ENCODE measurements around the gene SND1.

The SND1 gene

DNA sequence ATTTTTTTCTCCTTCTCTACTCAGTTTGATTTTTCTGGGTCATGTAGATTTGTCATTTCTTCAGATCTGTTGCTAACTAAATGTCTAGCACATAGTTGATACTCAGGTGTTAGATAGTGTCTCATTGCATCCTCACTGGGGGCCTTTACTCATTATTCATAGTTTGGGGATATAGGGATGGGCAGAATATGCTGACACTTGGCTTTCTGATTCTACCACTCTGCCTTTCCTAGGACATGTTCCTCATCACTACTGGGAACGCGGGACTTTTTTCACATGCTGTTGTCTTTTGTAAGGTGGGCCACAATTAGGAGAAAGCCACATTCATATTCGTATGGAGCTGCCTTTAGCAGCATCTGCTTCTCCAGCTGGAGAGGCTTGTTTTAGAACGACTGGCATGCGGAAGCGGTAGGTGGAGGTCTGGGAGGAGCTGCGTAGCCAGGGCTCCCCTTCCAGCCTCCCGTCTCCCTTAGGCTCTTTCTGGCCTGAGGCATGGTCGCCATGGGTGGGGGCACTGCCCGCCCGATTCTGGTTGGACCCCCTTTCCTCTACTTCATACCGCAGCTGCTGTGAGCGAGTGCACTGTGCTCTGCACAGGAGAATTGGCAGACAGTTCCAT, 78.8 kb downstream of the SND1 start:
- DNase-seq (ENCODE audit: low spot score), result no peak

DNA sequence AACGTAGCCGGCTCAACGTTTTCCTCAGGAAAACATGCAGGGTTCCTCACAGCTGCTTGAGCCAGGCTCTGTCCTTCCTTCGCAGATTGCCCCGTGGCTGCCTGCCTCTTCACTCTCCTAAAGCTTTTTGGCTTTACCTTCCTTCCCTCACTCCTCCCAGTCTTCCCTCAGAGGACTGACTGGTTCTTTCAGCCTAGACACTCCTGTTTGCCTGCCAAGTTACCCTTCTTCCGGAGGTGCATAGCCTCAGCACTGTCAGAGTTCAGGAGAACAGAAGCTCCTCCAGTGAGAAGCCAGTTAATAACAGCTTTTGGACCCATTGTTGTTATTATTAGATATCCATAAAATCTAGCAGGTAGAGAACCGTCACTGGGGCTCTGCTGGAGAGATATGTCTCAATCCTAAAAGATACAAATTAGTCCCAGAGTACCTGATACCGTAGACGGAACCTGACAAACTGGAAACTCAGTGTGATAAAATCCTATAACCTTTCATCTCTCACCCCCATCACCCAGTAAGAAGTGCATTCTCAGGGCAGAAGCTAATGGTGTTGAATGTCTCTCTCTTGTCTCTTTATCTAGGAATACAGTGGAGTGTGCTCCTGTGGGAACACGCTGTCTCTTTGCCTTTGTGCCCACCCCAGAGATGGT, 79.6 kb downstream of the SND1 start:
- no peak for DNase-seq (ENCODE audit: low spot score)

DNA sequence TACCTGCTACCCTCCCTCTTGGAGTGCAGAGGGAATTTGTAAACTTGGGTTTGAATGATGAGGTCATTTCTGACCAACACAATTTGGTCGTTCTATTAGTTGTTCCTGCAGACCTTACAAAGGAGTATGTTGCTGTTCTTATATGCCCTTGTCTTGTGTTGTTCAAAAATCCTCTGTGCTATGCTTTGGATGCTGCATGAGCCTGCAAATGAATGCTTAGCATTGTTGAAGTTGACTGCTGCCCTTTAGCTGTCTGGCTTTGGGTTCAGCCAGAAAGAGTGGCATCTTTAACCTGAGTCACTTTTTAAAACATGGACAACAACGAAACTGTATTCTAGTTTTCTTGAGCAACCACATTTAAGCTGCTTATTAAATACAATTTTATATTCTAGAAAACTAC, 80.3 kb downstream of the SND1 start:
- no peak for DNase-seq (ENCODE audit: low spot score)

DNA sequence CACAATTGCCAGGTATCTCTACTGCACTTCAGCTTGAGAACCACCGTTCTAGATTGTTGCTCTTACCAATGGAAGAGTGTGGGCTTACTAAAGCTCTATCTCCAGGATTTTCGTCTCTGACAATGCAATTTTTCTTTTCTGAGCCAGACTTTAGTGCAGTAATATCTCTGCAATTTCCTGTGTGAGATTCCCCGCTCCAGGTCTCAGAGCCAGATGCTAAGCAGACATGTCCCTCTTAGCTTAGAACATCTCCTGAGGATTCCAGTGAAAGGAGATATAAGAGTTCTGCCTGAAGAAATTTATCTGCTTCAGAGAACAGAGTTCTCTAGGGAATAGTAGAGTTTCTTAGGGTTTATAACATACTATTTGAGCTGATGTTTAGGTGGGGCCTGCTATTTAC, 82.0 kb downstream of the SND1 start:
- no peak for DNase-seq (ENCODE audit: low spot score)

GRCh38 chr7:127736511-127736910, 84.5 kb downstream of the SND1 start:
- no peak for DNase-seq (ENCODE audit: low spot score)

DNA sequence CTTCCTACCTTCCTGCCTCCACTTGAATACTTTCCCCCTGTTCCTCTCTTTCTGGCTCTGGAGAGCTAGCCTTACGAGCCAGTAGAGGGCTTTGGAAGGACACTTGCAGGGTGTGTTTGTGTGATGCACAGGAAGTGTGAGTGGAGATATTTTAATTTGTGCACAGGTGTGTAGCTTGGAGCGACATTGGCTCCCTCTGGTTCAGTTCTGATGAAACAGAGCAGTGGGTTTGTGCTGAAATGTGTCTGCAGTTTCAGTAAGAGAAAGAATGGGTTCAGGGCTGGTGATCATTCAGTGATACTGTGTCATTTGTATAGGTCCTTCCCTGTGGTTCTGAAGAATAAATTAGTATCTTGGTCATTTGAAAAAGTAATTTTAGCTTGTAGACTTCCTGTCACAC, 86.9 kb downstream of the SND1 start:
- DNase-seq (ENCODE audit: low spot score), result peak; percentile 16

- no peak for DNase-seq (ENCODE audit: low spot score)
Observed at GRCh38 chr7:127741764-127742375, 89.9 kb downstream of the SND1 start.

GRCh38 chr7:127745445-127745844, 93.5 kb downstream of the SND1 start:
- DNase-seq (ENCODE audit: low spot score), result no peak

DNA sequence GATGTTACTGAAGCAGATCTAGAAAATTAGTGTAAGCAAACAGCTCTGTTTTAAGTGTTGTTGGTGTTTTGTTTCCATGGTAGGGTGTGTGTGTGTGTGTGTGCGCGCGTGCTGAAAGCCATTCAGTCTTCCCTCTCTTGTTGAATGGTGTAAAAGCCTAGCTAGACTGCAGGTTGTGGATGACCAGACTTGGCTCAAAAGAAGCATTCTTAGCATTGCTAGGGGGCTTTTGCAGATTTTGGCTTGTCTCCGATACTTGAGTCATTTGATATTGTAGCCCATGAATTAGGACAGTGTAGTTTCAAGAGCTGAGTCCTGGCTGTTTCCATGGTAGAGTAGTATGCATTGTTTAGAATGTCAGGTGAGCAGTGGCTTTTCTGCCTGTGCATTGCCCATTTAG, 99.1 kb downstream of the SND1 start:
- no peak for DNase-seq (ENCODE audit: low spot score)

DNA sequence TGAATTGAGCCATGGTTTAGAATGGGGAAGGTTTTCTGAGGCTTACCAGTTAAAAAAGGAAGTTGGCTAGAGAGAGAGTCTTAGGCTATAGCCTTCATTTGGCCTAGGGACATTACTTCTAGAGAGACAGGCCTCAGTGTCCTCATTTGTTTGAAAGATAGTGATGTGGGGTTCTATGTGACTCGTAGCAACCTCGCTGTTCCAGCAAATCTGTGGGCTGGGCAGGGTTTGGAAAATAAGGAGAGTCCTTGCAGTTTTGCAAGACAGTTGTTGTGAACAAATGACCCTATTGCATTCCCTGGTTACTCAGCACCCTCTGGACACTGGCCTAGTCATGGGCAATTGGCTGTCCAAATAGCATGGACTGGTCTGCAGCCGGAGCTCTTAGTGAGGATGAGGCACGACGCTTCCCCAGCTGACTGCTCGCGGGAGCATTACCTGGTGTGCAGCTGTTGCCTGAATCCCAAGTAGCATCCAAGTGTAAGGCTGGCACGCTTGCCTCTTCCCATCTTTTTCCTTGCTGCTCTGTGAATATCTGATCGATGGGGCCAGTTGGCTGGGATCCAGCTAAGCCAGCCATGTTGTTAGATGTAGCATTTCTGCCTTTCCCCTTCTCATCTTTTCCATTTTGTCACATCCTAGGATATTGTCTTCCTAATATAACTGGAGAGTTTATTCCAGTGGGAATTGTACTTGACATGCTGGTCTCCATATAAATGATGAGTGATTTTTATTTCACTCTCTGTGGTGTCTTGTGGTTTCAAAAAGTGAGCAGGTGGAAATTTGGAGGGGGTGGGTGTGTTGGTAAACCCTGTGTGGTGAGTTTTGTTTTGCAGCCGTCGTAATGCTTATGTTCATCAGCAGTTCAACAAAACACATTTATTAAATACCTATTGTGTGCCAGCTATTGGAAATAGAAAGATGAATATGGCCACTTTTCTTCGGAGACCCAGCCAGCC, 99.8 kb downstream of the SND1 start:
- DNase-seq (ENCODE audit: low spot score), result no peak

DNA sequence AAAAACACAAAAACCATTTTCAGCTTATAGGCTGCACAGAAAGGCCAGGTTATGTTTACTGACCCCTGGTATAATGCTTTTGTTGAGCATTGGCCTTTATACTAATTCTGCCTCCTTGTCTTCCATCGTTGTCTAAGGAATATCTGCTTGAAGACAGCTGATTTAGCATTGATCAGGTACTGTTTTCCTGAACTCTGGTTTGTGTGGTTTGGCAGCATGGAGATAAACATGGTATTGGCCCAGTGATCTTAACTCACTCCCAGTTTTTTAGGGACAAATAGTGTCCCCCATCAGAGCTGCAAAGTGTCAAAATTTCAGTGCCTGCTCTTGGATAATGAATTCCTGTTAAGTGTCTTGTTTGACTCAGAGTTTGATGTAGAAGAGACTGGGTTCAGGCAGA, 100.8 kb downstream of the SND1 start:
- no peak for DNase-seq (ENCODE audit: low spot score)

GRCh38 chr7:127754457-127754856, 102.5 kb downstream of the SND1 start:
- DNase-seq (ENCODE audit: low spot score), result no peak

GRCh38 chr7:127755521-127755920, 103.5 kb downstream of the SND1 start:
- no peak for DNase-seq (ENCODE audit: low spot score)

DNA sequence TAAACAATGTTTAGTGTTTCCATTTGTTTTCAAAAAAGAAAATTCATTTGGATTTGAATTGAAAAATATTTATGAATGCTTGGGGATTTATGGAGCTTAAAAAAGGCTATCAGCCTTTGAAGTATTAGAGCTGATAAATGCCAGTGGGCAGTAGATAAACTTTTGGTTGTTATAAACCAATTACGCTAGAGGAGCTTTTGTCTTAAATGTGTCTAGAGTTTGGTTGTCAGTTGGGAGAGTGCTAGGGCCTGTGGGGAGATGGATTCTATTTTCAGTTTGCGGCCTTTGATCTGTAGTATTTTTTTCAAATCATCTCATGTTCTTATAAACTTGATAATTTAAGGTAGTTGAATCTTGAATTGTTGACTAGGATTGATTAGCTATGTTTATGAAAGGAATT, 104.0 kb downstream of the SND1 start:
- no peak for DNase-seq (ENCODE audit: low spot score)

DNA sequence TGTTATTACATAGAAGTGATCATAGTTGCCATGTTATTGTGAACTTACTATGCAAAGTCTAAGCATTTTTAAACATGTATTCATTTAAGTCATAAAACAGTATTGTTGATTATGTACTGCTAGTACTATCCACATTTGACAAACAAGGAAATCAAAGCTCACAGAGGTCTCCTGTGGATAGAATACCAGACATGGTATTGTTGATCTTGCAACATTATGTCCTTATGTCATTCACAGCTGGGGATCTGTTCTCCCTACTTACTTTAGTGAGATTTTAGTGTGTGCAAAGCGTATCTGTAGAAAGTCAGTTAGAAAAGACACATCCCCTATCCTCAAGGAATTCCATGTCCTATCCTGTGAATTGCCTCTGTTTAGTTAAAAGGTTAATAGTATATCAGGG, 106.1 kb downstream of the SND1 start:
- DNase-seq (ENCODE audit: low spot score), result no peak

DNA sequence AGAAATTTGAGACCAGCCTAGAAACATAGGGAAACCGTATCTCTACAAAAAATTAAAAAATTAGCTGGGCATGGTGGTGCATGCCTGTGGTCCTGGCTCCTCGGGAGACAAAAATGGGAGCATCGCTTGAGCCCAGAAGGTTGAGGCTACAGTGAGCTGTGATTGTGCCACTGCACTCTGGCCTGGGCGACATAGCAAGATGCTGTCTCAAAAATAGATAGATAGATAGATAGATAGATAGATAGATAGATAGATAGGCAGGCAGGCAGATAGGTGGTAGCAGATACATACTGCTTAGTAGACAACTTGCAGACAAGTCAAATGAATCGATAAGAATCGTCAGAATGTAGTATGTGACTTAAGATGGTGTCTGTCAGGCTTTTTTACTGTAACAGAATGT, 106.9 kb downstream of the SND1 start:
- no peak for DNase-seq (ENCODE audit: low spot score)

DNA sequence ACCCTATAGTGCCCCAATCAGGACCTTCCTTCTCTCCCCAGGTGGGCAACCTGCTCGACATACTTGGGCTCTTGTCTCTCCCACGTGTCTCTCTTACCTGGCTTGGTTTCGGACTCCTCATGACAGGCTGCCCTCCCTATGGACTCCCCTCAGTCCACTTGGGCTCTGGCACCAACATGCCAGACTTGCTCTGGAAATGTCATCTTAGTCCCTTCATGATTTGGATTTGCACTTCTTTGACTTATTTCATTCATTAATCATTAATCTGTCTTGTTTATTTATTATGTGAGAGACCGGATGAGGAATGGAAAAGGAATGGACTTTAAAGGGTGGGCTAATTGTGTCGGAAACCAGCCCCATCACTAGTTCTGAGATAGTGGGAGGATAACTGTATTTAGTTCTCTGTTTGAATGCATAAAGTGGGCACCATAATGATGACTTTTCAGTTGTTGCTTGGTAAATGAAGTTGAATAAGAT, 108.0 kb downstream of the SND1 start:
- no peak for DNase-seq (ENCODE audit: low spot score)

GRCh38 chr7:127760436-127761031, 108.5 kb downstream of the SND1 start:
- no peak for DNase-seq (ENCODE audit: low spot score)

DNA sequence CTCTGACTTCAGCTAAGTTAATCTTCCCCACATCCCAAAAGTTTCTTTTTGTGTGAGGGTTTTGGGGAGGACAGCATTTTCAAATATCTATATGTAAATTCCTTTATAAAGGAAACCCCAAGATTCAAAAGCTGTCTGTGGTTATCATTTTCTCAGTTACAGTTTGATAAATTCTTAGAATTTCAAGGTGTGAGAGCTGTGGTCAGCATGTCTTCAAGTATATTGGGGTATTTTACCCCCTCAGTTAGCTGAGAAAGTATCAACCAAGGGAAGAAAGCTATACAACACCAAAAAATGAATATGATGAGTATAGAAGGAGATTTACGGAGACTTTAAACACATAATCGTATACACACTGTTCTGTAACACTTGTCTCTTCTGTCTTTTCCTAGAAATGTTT, 109.2 kb downstream of the SND1 start:
- DNase-seq (ENCODE audit: low spot score), result no peak

- DNase-seq (ENCODE audit: low spot score), result no peak
Observed at GRCh38 chr7:127764681-127765080, 112.7 kb downstream of the SND1 start.

DNA sequence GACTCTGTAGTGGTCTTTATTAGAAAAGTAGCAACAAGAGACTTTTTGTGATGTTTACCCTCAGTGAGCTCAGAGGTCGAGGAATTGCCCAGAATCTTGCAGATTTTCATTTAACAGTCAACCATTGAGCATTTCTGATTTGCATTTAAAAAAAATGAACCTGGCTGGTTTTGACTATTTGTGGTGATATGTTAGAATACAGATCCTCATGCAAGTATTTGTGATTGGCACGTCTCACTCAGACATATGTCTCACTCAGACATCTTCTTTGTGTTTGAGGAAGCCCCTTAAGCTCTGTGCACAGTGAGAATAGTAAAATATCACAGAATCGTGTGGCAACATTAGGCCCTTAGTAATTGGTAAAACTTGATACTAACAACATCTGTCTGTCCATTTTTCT, 113.2 kb downstream of the SND1 start:
- DNase-seq (ENCODE audit: low spot score), result no peak

GRCh38 chr7:127766831-127767459, 115.0 kb downstream of the SND1 start:
- DNase-seq (ENCODE audit: low spot score), result no peak

Data from NAMALWA (cell line).